Breast epithelium (tissue), 4 donors: ENCODE data around the gene EP300. TPM values are rescaled to one million over a fixed set of nuclear protein-coding genes. Genes with fewer than 3 reads are reported as not detected.

Experiments
- DNase-seq, 2 donors: peaks; one replicate each; pipeline ENCODE4 v3.0.0-alpha.2; 2019; ENCODE audit warnings: low spot score in 2 of 2
- H3K27ac ChIP-seq, 2 donors: fragments of 200-600 bp; sonication (generic) in 1 of 2; one replicate each; pipeline ENCODE4 v1.5.1; 2016 to 2019; ENCODE audit warnings: mild to moderate bottlenecking in 1 of 2
- H3K27me3 ChIP-seq, 2 donors: fragments of 200-600 bp; sonication (generic) in 1 of 2; one replicate each; pipeline versions ENCODE4 v1.5.1 to v1.6.0; 2017 to 2019; ENCODE audit warnings: control low read depth in 1 of 2, mild to moderate bottlenecking in 1 of 2
- H3K36me3 ChIP-seq: fragments of 200-600 bp; one replicate; pipeline ENCODE4 v1.5.1; 2019
- H3K4me1 ChIP-seq, 2 donors: fragments of 200-600 bp; sonication (generic); one replicate each; pipeline ENCODE4 v1.5.1; 2016 to 2019; ENCODE audit warnings: control low read depth in 1 of 2
- H3K4me3 ChIP-seq, 3 donors: fragments of 200-600 bp; sonication (generic); 1 replicate in 2 of 3; 2 replicates in 1 of 3; pipeline ENCODE4 v1.5.1; 2016 to 2019; ENCODE audit warnings: mild to moderate bottlenecking in 3 of 3, moderate library complexity in 2 of 3
- H3K9me3 ChIP-seq, 2 donors: fragments of 200-600 bp; sonication (generic) in 1 of 2; one replicate each; pipeline ENCODE4 v1.5.1; 2016 to 2019; ENCODE audit warnings: control low read depth in 1 of 2
- POLR2A ChIP-seq: fragments of 450-650 bp; IDR thresholded peaks from one replicate; pipeline ENCODE4 v1.6.1; 2016; ENCODE audit warnings: antibody characterized with exemption, mild to moderate bottlenecking, moderate library complexity
- POLR2AphosphoS5 ChIP-seq, 3 donors: sonication (generic); formaldehyde crosslinking; IDR thresholded peaks; one replicate each; pipeline ENCODE4 v1.6.1; 2017; ENCODE audit warnings: antibody characterized with exemption in 3 of 3
- intact Hi-C: fragments of 100-400 bp; cut with DNase I; formaldehyde crosslinking; loops from one replicate; pipeline ENCODE4 v1.15.1; 2023; ENCODE audit warnings: low total_unique reads
- total RNA-seq, 3 donors: library from RNA; depleted of rRNA; stranded (reverse); fragments of >200 nt; gene quantifications; one replicate each; pipeline ENCODE4 v1.1.0, GENCODE V29; 2016
- TF ChIP-seq, protein P1 (sequence below), 3 donors: fragments of 450-650 bp; IDR thresholded peaks; one replicate each; pipeline ENCODE4 v1.5.1; 2016 to 2017; ENCODE audit warnings: antibody characterized with exemption in 3 of 3, mild to moderate bottlenecking in 3 of 3, moderate library complexity in 3 of 3

The EP300 gene
- total RNA-seq, 3 donors from 2014 or later = 50.5 to 118 (median 56.2) TPM

DNA sequence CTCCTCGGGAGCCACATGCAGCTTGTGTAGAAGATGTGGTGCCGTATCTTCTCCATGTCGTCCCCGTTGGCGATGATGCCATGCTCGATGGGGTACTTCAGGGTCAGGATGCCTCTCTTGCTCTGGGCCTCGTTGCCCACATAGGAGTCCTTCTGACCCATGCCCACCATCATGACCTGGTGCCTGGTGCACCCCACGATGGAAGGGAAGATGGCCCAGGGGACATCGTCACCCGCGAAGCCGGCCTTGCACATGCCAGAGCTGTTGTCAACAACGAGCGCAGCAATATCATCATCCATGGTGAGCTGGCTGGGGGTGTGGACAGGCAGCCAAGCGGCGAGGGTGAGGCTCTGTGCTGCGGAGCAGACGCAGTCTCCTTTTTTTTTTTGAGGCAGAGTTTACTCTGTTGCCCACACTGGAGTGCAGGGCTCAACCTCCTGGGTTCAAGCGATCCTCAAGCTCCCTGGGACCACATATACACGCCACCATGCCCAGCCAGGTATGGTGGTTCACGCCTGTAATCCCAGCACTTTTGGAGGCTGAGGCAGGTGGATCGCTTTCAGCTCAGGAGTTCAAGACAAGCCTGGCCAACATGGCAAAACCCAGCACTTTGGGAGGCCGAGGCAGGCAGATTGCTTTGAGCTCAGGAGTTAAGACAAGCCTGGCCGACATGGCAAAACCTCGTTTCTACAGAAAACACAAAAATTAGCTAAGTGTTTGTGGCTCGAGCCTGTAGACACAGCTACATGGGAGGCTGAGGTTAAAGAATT is 17.3 kb upstream of the EP300 start:
- Histone ChIP-seq H3K27ac (no peak overlapping the region), H3K9me3 (no peaks in the 10 kb centered on the region), H3K4me1 (no peaks in the 10 kb centered on the region), H3K4me3 (no peak overlapping the region), H3K36me3 (no peaks in the 10 kb centered on the region), H3K27me3 (no peaks in the 10 kb centered on the region)
- no peak for TF ChIP-seq POLR2A
- TF ChIP-seq, protein P1, sequence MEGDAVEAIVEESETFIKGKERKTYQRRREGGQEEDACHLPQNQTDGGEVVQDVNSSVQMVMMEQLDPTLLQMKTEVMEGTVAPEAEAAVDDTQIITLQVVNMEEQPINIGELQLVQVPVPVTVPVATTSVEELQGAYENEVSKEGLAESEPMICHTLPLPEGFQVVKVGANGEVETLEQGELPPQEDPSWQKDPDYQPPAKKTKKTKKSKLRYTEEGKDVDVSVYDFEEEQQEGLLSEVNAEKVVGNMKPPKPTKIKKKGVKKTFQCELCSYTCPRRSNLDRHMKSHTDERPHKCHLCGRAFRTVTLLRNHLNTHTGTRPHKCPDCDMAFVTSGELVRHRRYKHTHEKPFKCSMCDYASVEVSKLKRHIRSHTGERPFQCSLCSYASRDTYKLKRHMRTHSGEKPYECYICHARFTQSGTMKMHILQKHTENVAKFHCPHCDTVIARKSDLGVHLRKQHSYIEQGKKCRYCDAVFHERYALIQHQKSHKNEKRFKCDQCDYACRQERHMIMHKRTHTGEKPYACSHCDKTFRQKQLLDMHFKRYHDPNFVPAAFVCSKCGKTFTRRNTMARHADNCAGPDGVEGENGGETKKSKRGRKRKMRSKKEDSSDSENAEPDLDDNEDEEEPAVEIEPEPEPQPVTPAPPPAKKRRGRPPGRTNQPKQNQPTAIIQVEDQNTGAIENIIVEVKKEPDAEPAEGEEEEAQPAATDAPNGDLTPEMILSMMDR (IDR thresholded peaks at IDR 0.05) = no peak
- no peak for TF ChIP-seq POLR2AphosphoS5 (IDR thresholded peaks at IDR 0.05)
- DNase-seq = no peak
- intact Hi-C loops = no loop called here

DNA sequence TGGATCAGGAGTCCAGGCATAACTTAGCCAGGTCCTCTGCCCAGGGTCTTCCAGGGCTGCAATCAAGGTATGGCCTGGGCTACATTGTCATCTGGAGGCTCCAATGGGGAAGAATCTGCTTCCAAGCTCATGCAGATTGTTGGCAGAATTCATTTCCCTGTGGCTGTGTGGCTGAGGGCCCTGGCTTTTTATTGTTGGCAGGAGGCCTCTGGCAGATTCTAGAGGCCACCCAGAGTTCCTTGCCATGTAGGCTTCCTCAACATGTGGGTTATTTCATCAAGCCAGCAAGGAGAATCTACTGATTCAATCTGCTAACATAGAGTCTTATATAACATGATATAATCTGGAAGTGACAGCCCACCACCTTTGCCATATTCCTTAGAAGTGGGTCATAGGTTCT is 16.4 kb upstream of the EP300 start:
- Histone ChIP-seq H3K9me3 (no peaks in the 10 kb centered on the region), H3K27me3 (no peaks in the 10 kb centered on the region), H3K4me1 (no peaks in the 10 kb centered on the region), H3K27ac (no peak overlapping the region), H3K36me3 (no peaks in the 10 kb centered on the region), H3K4me3 (no peak overlapping the region)
- intact Hi-C loops = no loop called here
- no peak for TF ChIP-seq POLR2AphosphoS5 (IDR thresholded peaks at IDR 0.05)
- no peak for TF ChIP-seq POLR2A
- TF ChIP-seq, protein P1 (IDR thresholded peaks at IDR 0.05) = no peak
- no peak for DNase-seq

GRCh38 chr22:41076857-41077256 is 15.5 kb upstream of the EP300 start:
- no peak overlapping the region for H3K4me3 ChIP-seq
- no peaks in the 10 kb centered on the region for H3K4me1 ChIP-seq
- TF ChIP-seq POLR2AphosphoS5 (IDR thresholded peaks at IDR 0.05) = no peak
- no peak for TF ChIP-seq POLR2A
- TF ChIP-seq, protein P1 (IDR thresholded peaks at IDR 0.05) = no peak
- no peak for DNase-seq
- no peaks in the 10 kb centered on the region for H3K36me3 ChIP-seq
- H3K9me3 ChIP-seq = no peaks in the 10 kb centered on the region
- H3K27me3 ChIP-seq = no peaks in the 10 kb centered on the region
- intact Hi-C loops = no loop called here
- H3K27ac ChIP-seq = no peak overlapping the region

DNA sequence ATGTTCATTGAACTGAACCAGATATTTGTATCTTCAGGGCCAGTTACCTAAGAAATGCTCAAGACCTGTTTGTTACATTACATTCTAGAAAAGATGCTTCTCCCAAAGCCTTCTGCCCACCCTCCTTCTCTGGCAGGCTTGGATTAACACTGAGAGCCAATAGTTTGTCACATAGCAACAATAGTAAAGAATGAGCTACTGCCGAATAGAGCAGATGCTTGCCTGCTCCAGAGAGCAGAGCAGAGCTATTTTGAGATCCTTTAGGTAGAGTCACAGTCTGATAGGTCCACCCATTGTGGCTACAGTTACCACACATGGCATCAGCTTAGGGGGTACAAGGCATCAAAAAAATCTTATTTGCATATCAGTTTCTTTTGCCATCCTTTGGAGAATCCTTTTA is 13.5 kb upstream of the EP300 start:
- intact Hi-C loops = no loop called here
- no peak for DNase-seq
- TF ChIP-seq POLR2A (no peak), POLR2AphosphoS5 (IDR thresholded peaks at IDR 0.05) (no peak)
- TF ChIP-seq, protein P1 (IDR thresholded peaks at IDR 0.05) = no peak

GRCh38 chr22:41085842-41086241 is 6.5 kb upstream of the EP300 start:
- no peak for DNase-seq
- TF ChIP-seq POLR2AphosphoS5 (IDR thresholded peaks at IDR 0.05) = no peak
- TF ChIP-seq, protein P1 (IDR thresholded peaks at IDR 0.05) = no peak
- TF ChIP-seq POLR2A = no peak
- Histone ChIP-seq H3K4me1 (no peaks in the 10 kb centered on the region), H3K27ac (no peak overlapping the region), H3K9me3 (no peaks in the 10 kb centered on the region), H3K36me3 (no peaks in the 10 kb centered on the region), H3K27me3 (no peaks in the 10 kb centered on the region), H3K4me3 (no peak overlapping the region)
- intact Hi-C loops = no loop called here

More for the DNA sequence above, 13.5 kb upstream of the EP300 start:
- no peak overlapping the region for H3K4me3 ChIP-seq
- no peaks in the 10 kb centered on the region for H3K4me1 ChIP-seq
- H3K9me3 ChIP-seq = no peaks in the 10 kb centered on the region
- H3K27ac ChIP-seq = no peak overlapping the region
- no peaks in the 10 kb centered on the region for H3K36me3 ChIP-seq
- no peaks in the 10 kb centered on the region for H3K27me3 ChIP-seq
